SJCRH30 (cell line): Measurements from ENCODE around the gene TMEM106C. TPM values are rescaled to one million over a fixed set of nuclear protein-coding genes. Genes with fewer than 3 reads are reported as not detected.

Experiments
- DNase-seq, 2 experiments: peaks; one replicate each; pipeline ENCODE4 v3.0.0-alpha.2; 2015 to 2020
- H3K27ac ChIP-seq: fragments of 250-450 bp; sonication (Bioruptor Pico); 2 replicates; pipeline ENCODE4 v1.5.1; 2020; ENCODE audit warnings: mild to moderate bottlenecking, moderate library complexity
- H3K27me3 ChIP-seq: fragments of 250-450 bp; sonication (Bioruptor Pico); 2 replicates; pipeline ENCODE4 v1.5.1; 2020; ENCODE audit warnings: mild to moderate bottlenecking, moderate library complexity
- H3K36me3 ChIP-seq: fragments of 250-450 bp; sonication (Bioruptor Pico); 2 replicates; pipeline ENCODE4 v1.5.1; 2020; ENCODE audit warnings: mild to moderate bottlenecking, moderate library complexity
- H3K4me1 ChIP-seq: fragments of 250-450 bp; sonication (Bioruptor Pico); 2 replicates; pipeline ENCODE4 v1.5.1; 2020; ENCODE audit warnings: mild to moderate bottlenecking, moderate library complexity
- H3K4me3 ChIP-seq: fragments of 250-450 bp; sonication (Bioruptor Pico); 2 replicates; pipeline ENCODE4 v1.5.1; 2020; ENCODE audit warnings: mild to moderate bottlenecking, moderate library complexity
- H3K9me3 ChIP-seq: fragments of 250-450 bp; sonication (Bioruptor Pico); replicated peaks from 2 replicates; pipeline ENCODE4 v1.5.1; 2020; ENCODE audit warnings: mild to moderate bottlenecking, moderate library complexity
- total RNA-seq: library from RNA; depleted of rRNA; stranded (reverse); fragments of >200 nt; shearing (Covaris generic); gene quantifications from 2 replicates; pipeline ENCODE4 v1.2.3, GENCODE V29; 2014

Gene TMEM106C
- total RNA-seq, 1 experiment from 2014 or later, result 145 TPM

DNA sequence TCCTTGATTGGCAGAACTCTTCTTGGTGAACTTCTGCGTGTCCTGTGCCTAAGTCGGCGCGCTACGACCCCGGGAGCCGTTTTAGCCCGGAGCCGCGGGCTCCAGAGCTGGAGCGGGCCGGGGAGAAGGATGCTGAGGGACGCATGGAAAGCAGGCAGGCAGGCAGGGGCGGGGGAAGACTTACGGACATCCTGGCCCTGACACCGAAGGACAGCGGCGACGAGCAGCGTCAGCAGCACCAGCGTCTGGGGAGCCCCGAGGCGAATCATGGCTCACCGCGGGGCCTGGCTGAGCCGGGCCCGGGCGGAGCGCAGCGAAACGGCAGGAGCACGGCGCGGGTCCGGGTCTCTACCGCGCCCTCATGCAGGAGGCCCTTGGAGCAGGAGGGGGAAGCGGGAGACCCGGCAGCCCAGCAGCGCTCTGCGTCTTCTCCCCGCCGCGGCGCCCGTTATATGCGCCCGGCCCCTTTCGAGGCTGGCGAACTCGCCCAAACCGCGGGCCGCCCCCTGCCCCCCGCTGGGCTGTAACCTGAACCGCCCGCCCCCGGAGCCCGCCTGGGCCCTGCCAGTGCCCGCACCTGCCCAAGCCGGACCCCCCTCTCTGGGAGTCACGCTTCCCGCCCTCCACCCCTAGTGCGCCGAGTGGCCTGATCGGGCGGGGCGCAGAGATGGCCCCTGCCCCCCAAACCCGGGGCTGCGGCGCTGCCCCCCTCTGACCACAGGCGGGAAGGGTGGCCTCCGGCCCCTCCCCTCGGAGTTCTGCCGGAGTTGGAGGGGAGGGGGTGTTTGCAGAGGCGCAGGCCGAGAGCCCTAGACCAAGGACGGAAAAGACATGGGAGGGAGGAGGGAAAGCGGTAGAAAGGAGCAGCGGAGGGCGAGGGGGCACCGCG, 40.9 kb downstream of the TMEM106C start, which contains the start of gene COL2A1:
Gene COL2A1 (minus strand): TSS at position 424 of the 889 bp plus-strand sequence. CDS start 155 bp downstream, at position 269.
- no peaks in the 10 kb centered on the region for H3K4me1 ChIP-seq
- no peaks in the 10 kb centered on the region for H3K27me3 ChIP-seq
- no peaks in the 10 kb centered on the region for H3K36me3 ChIP-seq
- peak; percentile 88 to 89 for DNase-seq
- H3K9me3 ChIP-seq, result no peaks in the 10 kb centered on the region
- peak within 1 kb of the TSS; percentile 17 for H3K27ac ChIP-seq
- H3K4me3 ChIP-seq, result peak within 1 kb of the TSS; percentile 61

DNA sequence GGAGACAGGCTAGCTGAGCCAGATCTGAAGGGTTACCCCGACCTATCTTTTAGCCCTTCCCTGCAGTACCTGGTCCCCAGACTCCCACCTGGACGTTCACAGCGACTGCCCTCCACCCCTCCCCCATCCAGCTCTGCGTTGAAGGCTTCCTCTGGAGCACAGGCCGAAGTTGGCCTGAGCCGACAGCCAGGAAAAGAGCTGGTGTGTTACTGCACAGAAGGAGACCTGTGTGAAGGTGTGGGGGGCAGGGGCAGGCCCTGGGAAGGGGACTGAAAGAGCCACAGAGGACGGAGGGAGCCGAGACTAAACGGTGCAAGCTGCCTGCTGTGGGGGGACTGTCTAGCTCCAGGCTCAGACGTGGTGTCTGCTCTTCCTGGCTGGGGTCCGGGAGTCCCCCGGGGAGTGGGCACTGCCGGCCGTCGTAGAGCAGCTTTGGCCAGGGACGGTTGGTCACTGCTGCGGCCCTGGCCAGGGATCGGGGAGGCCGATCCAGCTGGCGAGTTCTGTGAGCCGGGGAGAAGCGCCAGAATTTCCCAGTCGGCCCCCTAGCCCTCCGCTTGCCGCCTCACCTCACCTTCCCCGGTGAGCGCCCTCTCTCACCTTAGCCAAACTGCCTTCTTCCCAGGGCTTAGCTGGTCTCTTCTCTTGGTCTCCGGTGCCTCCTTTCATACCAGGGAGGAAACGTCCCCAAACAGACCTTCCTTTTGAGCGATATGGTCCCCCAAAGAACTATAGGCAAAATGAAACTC, 41.8 kb downstream of the TMEM106C start:
- Histone ChIP-seq H3K27ac (peak overlapping the region; percentile 17), H3K9me3 (no peaks in the 10 kb centered on the region), H3K4me1 (no peaks in the 10 kb centered on the region), H3K4me3 (peak overlapping the region; percentile 61), H3K36me3 (no peaks in the 10 kb centered on the region), H3K27me3 (no peaks in the 10 kb centered on the region)
- DNase-seq, result no peak

DNA sequence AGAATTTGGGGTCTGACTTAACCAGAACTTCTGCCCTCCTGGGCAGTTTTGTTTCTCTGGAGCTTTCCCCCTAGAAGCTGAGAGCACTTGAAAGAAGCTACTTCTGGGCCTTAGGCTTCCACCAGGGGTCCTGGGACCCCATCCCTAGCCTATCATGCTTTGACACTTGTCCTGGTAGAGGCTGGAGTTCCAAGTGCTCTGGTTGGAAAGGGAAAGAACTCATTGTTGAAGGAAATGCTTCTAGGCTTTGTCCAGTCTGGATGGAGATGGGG, 42.3 kb downstream of the TMEM106C start:
- Histone ChIP-seq H3K9me3 (no peaks in the 10 kb centered on the region), H3K27ac (no peak overlapping the region), H3K4me3 (no peak overlapping the region), H3K36me3 (no peaks in the 10 kb centered on the region), H3K27me3 (no peaks in the 10 kb centered on the region), H3K4me1 (no peaks in the 10 kb centered on the region)
- no peak for DNase-seq

DNA sequence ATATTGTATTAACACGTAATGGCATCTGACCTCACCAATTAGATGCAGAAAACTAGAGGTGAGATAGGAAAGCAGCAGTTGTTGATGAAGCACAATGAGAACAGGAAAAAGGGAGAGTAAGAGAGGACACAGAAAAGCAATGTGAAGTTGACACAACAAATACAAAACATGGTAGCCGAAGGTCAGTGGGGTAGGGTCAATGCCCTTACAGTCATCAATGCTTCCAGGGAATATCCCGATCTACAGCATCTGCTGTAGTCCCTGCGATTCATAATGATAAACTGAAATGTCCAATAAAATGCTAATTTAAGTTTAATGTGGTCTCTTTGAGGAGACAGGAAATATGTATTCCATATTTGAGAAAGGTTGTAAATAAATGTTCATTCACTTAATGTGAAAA, 43.8 kb downstream of the TMEM106C start:
- Histone ChIP-seq H3K9me3 (no peaks in the 10 kb centered on the region), H3K36me3 (no peaks in the 10 kb centered on the region), H3K27ac (no peak overlapping the region), H3K27me3 (no peaks in the 10 kb centered on the region), H3K4me3 (no peak overlapping the region), H3K4me1 (no peaks in the 10 kb centered on the region)
- DNase-seq, result no peak

DNA sequence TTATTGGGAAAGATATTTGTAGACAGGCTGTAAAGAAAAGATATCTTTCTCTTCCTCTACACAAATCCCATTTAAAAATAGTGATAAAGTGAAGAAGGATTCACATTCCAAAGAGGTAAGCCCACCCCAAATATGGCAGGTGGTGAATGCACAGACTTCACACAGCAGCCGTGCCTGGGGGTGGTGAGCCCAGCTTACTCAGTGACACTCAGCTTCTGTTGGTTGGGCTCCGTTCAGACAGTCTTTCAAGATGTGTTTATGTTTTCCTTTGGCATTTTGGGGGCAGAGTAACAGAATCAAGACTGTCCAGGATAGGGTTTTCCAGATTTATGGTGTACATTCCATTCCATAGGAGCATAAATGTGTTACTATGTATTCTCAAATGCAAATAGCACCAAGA, 45.0 kb downstream of the TMEM106C start:
- Histone ChIP-seq H3K27ac (no peak overlapping the region), H3K9me3 (no peaks in the 10 kb centered on the region), H3K36me3 (no peaks in the 10 kb centered on the region), H3K4me3 (no peak overlapping the region), H3K27me3 (no peaks in the 10 kb centered on the region), H3K4me1 (no peaks in the 10 kb centered on the region)
- no peak for DNase-seq

- Histone ChIP-seq H3K9me3 (no peaks in the 10 kb centered on the region), H3K27ac (no peak overlapping the region), H3K4me1 (no peaks in the 10 kb centered on the region), H3K27me3 (no peaks in the 10 kb centered on the region), H3K36me3 (no peaks in the 10 kb centered on the region), H3K4me3 (no peak overlapping the region)
- no peak for DNase-seq
Observed at GRCh38 chr12:48008950-48009349, 45.6 kb downstream of the TMEM106C start.

- Histone ChIP-seq H3K36me3 (no peaks in the 10 kb centered on the region), H3K27ac (no peak overlapping the region), H3K4me1 (no peaks in the 10 kb centered on the region), H3K9me3 (no peaks in the 10 kb centered on the region), H3K27me3 (no peaks in the 10 kb centered on the region), H3K4me3 (no peak overlapping the region)
- no peak for DNase-seq
Observed at GRCh38 chr12:48009471-48009870, 46.1 kb downstream of the TMEM106C start.

GRCh38 chr12:48010366-48010970, 47.1 kb downstream of the TMEM106C start:
- no peak overlapping the region for H3K27ac ChIP-seq
- H3K36me3 ChIP-seq, result no peaks in the 10 kb centered on the region
- H3K4me3 ChIP-seq, result no peak overlapping the region
- no peaks in the 10 kb centered on the region for H3K9me3 ChIP-seq
- no peak for DNase-seq
- no peaks in the 10 kb centered on the region for H3K27me3 ChIP-seq
- no peaks in the 10 kb centered on the region for H3K4me1 ChIP-seq

DNA sequence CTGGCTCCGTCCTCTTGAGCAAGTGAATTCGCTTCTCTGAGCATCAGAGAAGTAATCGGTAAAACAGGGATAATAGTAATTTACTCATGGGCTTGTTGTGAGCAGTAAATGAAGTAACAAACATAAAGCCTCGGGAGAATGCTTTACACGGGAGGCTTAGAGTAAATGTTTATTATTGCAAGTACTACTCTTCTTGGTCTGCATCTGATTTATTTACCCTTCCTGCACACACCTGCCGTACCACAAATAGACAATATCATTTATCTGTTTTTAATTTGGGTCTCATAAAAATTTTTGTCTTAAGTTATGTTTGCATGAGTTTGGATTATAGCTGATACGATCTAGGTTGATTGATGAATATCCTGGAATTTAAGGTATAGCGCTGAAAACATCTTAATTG, 48.7 kb downstream of the TMEM106C start:
- Histone ChIP-seq H3K27me3 (no peaks in the 10 kb centered on the region), H3K36me3 (no peaks in the 10 kb centered on the region), H3K4me1 (peaks cover 8% of the 10 kb centered on the region), H3K9me3 (no peaks in the 10 kb centered on the region), H3K27ac (no peak overlapping the region), H3K4me3 (no peak overlapping the region)
- no peak for DNase-seq

- Histone ChIP-seq H3K36me3 (no peaks in the 10 kb centered on the region), H3K27ac (no peak overlapping the region), H3K4me1 (peaks cover 12% of the 10 kb centered on the region), H3K27me3 (no peaks in the 10 kb centered on the region), H3K4me3 (no peak overlapping the region), H3K9me3 (no peaks in the 10 kb centered on the region)
- DNase-seq, result no peak
Observed at GRCh38 chr12:48013287-48013686, 49.9 kb downstream of the TMEM106C start.

GRCh38 chr12:48015129-48015528, 51.7 kb downstream of the TMEM106C start:
- peaks cover 12% of the 10 kb centered on the region for H3K4me1 ChIP-seq
- no peaks in the 10 kb centered on the region for H3K9me3 ChIP-seq
- no peak for DNase-seq
- no peak overlapping the region for H3K4me3 ChIP-seq
- H3K36me3 ChIP-seq, result no peaks in the 10 kb centered on the region
- no peak overlapping the region for H3K27ac ChIP-seq
- no peaks in the 10 kb centered on the region for H3K27me3 ChIP-seq

DNA sequence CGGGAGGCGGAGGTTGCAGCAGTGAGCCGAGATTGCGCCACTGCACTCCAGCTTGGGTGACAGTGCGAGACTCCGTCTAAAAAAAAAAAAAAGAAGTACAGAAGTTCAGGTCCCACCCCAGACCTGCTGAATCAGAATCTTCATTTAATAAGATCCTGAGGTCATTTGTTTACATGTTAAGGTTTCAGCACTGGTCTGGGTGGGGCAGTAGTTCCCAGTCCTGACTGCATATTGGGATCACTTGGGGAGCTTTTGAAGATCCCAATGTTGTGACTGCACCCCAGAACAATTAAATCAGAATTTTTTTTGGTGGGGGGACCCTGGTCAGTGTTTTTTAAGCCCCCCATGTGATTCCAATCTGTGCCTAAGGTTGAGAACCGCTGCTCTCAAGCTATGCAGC, 52.6 kb downstream of the TMEM106C start:
- Histone ChIP-seq H3K27ac (no peak overlapping the region), H3K4me1 (peaks cover 12% of the 10 kb centered on the region), H3K36me3 (no peaks in the 10 kb centered on the region), H3K4me3 (no peak overlapping the region), H3K9me3 (no peaks in the 10 kb centered on the region), H3K27me3 (no peaks in the 10 kb centered on the region)
- DNase-seq, result no peak

- H3K27ac ChIP-seq, result no peak overlapping the region; the same call in 1 of the 2 replicates
- peaks cover 12% of the 10 kb centered on the region for H3K4me1 ChIP-seq
- DNase-seq, result no peak
- H3K4me3 ChIP-seq, result no peak overlapping the region
- H3K36me3 ChIP-seq, result no peaks in the 10 kb centered on the region
- no peaks in the 10 kb centered on the region for H3K9me3 ChIP-seq
- H3K27me3 ChIP-seq, result no peaks in the 10 kb centered on the region
Observed at GRCh38 chr12:48016373-48017020, 53.1 kb downstream of the TMEM106C start.

GRCh38 chr12:48017496-48017895, 54.1 kb downstream of the TMEM106C start:
- Histone ChIP-seq H3K4me3 (no peak overlapping the region), H3K36me3 (no peaks in the 10 kb centered on the region), H3K27ac (no peak overlapping the region), H3K27me3 (no peaks in the 10 kb centered on the region), H3K4me1 (peaks cover 12% of the 10 kb centered on the region), H3K9me3 (no peaks in the 10 kb centered on the region)
- DNase-seq, result no peak
